Measurements from ENCODE around the gene FAM124B.

The FAM124B gene

GRCh38 chr2:224379986-224380385, 21.9 kb downstream of the FAM124B start:
- DNase-seq (ENCODE audit: low read depth), result no peak

DNA sequence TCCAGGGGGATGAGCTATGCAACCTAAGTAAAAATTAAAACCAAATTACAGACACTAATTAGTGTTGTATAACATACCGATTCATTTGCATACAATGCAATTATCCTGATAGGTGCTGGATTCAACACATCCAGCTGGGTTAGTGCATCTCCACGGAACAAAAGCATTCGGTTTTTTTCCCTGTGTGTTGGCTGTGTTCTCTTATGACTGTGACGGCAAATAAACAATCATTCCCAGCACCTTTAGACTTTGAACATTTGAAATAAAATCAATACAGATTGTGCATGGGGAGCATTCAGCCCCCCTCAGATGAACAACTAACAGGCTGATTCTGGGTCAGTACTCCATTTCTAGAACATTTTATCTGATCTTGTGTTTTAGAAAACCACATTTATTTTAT, 22.7 kb downstream of the FAM124B start:
- no peak for DNase-seq (ENCODE audit: low read depth)

GRCh38 chr2:224378701-224379097, 23.2 kb downstream of the FAM124B start:
- no peak for DNase-seq (ENCODE audit: low read depth)

GRCh38 chr2:224377751-224378700, 23.9 kb downstream of the FAM124B start:
- no peak for DNase-seq (ENCODE audit: low read depth)

DNA sequence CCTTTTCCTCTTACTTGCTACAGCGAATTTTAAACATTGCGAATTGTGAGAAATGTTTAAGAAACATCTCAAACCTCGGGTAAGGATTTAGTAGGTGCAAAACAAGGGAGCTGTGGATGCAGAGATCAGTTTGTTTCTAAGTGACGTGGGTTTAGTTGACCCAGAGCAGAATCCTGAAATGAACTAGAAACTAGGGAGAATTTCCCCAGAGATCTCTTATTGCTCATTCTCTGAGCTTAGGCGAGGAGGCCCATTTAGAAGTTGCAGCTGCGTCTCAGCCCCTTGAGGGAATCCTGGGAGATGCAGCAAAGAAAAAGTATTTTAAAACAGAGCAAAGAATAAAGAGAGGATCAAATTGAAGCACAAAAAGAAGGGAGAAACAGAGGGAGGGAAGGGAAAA, 29.3 kb downstream of the FAM124B start:
- DNase-seq (ENCODE audit: low read depth), result no peak

DNA sequence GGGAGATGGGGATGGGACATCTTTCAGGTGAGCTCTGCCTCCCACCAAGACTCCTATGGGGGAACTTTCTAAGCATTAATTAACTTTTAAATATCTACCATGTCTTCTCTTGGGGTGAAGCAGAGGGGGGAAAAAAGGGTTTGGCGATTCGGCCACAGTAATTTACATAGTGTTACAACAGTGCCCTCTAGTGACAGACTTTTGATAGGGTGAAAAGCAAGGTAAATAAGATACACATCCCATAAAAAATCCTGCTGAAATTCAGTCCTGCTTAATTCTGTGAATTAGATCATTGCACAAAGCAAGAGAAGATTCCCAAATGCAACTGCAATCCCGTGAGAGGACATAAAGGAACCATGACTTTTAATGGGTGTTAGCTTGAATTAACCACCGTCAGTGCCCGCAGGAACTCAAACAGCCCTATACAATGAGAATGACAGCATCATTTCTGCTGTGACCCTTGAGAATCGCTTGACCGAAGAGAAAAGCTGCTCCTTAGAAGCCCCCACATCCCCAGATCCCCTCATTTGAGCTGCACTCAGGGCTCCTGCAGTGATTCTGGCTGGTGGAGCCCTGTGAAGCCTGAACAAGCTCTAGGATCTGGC, 32.8 kb downstream of the FAM124B start:
- DNase-seq (ENCODE audit: low read depth), result no peak

- DNase-seq (ENCODE audit: low read depth), result no peak
These were observed 35.6 kb downstream of the FAM124B start for GRCh38 chr2:224366267-224366844.

- DNase-seq (ENCODE audit: low read depth), result no peak
These were observed 36.6 kb downstream of the FAM124B start for GRCh38 chr2:224365331-224365730.

DNA sequence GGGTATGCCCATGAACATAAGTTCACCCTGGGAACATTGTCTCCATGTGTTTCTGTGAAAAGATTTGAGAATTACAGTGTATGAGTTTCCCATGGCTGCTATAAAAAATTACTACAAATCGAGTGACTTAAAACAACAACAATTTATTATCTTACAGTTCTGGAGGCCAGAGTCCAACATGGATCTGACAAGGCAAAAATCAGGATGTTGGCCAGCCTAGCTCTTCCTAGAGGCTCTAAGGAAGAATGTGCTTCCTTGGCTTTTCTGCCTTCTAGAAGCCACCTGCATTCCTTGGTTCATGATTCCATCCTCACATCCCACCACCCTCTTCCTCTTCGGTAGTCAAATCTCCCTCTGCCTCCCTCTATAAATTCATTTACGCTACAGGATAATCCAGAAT, 38.6 kb downstream of the FAM124B start:
- no peak for DNase-seq (ENCODE audit: low read depth)

DNA sequence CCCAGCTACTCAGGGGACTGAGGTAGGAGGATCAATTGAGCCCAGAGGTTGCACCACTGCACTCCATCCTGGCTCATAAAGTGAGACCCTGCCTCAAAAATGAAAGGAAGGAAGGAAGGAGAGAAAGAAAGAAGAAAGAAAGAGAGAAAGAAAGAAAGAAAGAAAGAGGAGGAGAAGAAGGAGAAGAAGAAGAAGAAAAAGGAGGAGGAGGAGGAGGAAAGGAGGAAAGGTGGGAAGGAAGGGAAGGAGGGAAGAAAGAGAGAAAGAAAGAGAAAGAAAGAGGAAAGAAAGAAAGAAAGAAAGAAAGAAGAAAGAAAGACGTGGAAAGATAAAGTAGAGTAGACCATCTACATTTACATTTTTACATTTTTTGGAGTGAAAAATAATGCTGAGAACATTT, 39.8 kb downstream of the FAM124B start:
- no peak for DNase-seq (ENCODE audit: low read depth)

DNA sequence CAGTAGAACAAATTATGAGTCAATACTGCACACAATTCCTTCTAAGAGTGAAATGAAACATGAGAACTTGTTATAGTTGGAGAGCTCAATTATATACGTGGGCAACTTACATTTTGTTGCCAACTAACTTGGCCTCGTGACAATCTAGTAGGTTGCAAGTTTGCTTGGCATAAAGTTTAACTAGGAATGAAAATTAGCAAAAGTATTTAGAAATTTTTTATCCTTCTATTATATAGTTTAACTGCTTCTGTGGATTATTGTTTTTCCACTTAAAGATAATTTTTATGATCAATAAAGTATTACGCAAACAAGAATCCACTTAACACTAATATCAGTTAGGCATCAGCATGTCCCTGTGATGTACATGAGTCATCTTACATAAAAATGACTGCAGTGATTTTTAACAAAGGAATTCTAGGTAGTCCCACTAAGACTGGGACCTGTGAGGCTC, 41.1 kb downstream of the FAM124B start:
- DNase-seq (ENCODE audit: low read depth), result no peak

DNA sequence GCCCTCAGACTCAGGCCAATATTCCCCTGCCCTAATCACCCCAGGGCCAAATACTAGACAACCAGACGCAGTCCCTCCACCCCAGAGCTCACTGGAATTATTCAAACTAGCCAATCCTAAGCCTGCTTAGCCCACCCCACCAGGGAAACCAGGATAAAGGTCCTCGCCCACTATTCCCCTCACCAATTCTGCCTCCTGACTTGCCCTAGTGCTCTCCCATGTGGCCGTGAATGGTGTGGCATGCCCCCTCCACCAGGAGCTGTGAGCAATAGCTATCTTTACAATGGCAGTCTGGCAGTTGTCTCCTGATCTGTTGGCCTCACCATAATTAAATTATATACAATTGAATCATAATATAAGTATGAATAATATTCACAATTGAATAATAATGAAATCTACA, 42.3 kb downstream of the FAM124B start:
- no peak for DNase-seq (ENCODE audit: low read depth)

GRCh38 chr2:224357098-224357901, 44.6 kb downstream of the FAM124B start:
- peak; percentile 1 for DNase-seq (ENCODE audit: low read depth)

DNA sequence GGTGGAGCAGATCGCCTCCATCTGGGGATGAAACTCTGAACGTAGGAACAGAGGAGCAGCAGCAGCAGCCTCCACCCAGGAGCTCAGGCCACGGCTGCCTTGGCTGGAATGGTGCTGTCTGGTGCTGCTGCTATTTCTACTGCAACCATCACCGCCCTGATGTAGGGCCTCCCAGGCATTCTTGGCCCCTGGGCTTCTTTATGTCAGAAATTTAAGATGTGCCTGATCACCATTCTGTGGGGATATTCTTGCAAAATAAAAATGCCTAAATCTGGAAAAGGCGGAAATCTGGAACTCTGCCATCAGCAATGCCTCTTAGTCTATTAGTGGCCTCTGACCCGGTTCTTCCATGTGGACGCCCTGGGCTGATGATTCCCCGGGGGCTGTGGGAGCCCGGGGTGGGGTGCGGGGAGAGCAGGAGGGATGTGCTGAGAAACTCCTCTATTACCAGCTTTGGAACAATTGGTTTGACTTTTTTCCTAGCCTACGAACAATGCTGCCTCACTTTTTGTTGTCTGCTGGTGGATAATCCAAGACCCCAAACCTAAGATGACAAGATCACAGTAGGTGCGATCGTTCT, 47.2 kb downstream of the FAM124B start:
- DNase-seq (ENCODE audit: low read depth), result no peak

GRCh38 chr2:224350703-224351102, 51.2 kb downstream of the FAM124B start:
- DNase-seq (ENCODE audit: low read depth), result no peak

- DNase-seq (ENCODE audit: low read depth), result no peak
These were observed 52.5 kb downstream of the FAM124B start for GRCh38 chr2:224349396-224349795.

DNA sequence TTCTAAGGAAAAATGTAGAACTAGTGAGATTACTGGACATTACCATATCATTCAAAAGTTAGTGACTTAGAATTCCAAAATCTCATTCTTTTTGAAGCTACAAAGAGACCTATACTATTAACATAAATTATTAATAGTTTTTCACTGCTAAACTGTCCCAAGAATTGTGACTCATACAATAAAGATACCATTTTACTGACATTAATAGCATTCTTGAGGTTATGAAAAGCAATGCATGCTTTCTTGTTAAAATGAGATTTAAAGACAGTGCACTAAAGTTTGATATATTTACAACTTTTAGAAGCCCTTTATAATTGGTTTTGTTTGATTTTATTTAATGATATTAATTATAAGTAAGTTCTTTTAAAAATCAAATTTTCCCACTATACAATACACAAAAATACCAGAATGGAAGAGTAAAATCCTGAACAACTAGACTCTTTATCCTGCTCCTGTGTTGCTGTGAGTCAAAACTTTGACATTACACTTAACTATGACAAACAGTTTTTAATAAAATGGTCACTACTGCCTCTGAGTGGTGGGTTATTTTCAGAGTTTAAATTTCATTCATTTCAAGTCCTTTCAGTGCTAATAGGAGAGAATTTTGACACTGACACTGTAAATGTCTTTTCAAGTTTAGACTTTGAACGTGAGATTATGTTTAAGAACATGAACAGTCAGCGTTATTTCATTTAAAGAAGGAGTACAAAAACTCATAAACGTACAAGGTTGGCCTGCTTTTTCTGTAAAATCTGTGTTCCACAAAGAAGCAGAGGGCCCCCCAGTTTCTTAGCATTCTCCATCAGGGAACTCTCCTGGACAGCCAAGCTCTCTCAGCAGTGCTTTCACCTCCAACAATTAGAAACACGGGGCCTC, 54.5 kb downstream of the FAM124B start:
- DNase-seq (ENCODE audit: low read depth), result no peak

DNA sequence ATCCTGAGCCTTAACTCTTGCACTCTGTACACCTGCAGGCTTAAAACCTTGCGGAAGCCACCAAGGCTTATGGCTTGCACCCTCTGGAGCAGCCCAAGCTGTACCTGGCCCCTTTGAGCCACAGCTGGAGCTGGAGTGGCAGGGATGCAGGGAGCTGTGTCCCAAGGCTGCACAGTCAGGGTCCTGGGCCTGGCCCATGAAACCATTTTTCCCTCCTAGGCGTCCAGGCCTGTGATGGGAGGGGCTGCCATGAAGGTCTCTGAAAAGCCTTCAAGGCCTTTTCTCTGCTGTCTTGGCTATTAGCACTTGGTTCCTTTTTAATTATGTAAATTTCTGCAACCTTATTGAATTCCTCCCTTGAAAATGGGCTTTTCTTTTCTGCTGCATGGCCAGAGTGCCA, 56.4 kb downstream of the FAM124B start:
- DNase-seq (ENCODE audit: low read depth), result no peak

DNA sequence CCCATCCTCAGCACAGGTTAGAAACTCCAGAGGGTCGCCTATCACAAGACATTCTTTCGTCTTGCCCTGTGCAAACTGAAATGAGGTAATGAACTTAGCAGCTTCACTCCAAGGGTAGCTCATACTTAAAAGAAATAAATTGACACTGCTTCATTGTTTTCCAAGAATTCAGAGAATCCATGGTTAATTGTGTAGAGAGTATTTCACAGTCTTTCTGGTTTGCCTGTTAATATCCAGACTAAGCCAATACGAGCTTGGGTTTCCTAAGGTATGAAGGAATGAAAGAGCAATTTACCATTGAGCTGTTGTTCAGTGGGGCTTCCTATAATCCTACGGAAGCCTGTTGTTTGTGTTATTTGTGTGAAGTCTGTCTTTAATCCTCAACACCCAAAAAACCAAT, 58.7 kb downstream of the FAM124B start:
- no peak for DNase-seq (ENCODE audit: low read depth)

GRCh38 chr2:224335991-224336390, 65.9 kb downstream of the FAM124B start:
- DNase-seq (ENCODE audit: low read depth), result no peak

DNA sequence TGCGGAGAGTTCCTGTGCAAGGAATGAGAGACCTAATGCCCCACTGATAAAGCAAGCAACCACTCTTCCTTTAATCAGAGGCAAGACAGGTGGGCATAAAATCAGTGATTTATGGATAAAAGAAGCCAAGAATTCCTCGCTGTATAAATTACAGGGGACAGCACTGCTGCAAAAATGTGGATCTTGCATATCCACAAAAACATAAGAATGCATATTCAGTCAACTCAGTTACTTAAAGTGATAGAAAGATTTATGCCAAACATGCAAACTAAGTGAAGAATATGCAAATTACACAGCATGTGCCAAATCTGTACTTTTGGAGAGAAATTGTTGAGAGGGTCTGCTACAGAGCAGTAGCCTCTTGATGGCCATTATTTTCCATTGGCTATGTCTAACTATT, 67.2 kb downstream of the FAM124B start:
- DNase-seq (ENCODE audit: low read depth), result no peak

Measured in stimulated activated CD8-positive, alpha-beta memory T cell treated with anti-CD3 and anti-CD28 coated beads, Interleukin-12 subunit alpha, Interleukin-12 subunit beta, amount 100 ng/mL, for 4 hours (primary cell).